OCI-LY1 (cell line): ENCODE measurements around the gene ABCB6.
A peak's percentile ranks its signal among the peaks of the same experiment; 100 is the strongest.

Source experiments
- H2AFZ ChIP-seq: fragments of 200-600 bp; sonication (generic), shearing (Covaris generic); 2 replicates; pipeline ENCODE4 v1.6.0; 2014; ENCODE audit warnings: antibody characterized with exemption, mild to moderate bottlenecking, low read length
- H3F3A ChIP-seq: fragments of 200-600 bp; sonication (generic), shearing (Covaris generic); 2 replicates; pipeline ENCODE4 v1.6.0; 2014; ENCODE audit warnings: mild to moderate bottlenecking, antibody characterized with exemption, low read length, moderate library complexity; ENCODE audit not compliant: insufficient read depth
- H3K27ac ChIP-seq: fragments of 200-600 bp; sonication (generic); 2 replicates; pipeline ENCODE4 v1.5.1; 2014; ENCODE audit warnings: low read length, mixed run types, mild to moderate bottlenecking, low read depth; ENCODE audit not compliant: poor library complexity, severe bottlenecking
- H3K27me3 ChIP-seq: fragments of 200-600 bp; sonication (generic); 2 replicates; pipeline ENCODE4 v1.6.0; 2014; ENCODE audit warnings: antibody characterized with exemption, mild to moderate bottlenecking, low read length, moderate library complexity; ENCODE audit not compliant: insufficient read depth
- H3K36me3 ChIP-seq: fragments of 200-600 bp; sonication (generic); 2 replicates; pipeline ENCODE4 v1.6.1; 2014; ENCODE audit warnings: mild to moderate bottlenecking, antibody characterized with exemption, low read length, moderate library complexity, mixed read lengths; ENCODE audit not compliant: insufficient read depth
- H3K4me1 ChIP-seq: fragments of 200-600 bp; sonication (generic); 2 replicates; pipeline ENCODE4 v1.5.1; 2014; ENCODE audit warnings: mild to moderate bottlenecking, low read length, moderate library complexity; ENCODE audit not compliant: insufficient read depth, severe bottlenecking
- H3K4me2 ChIP-seq: fragments of 200-600 bp; sonication (generic), shearing (Covaris generic); 2 replicates; pipeline ENCODE4 v1.6.1; 2014; ENCODE audit warnings: low read length
- H3K4me3 ChIP-seq: fragments of 200-600 bp; sonication (generic); 2 replicates; pipeline ENCODE4 v1.5.1; 2014; ENCODE audit warnings: low read length, low read depth, mild to moderate bottlenecking, mixed read lengths; ENCODE audit not compliant: poor library complexity, severe bottlenecking
- H3K79me2 ChIP-seq: fragments of 200-600 bp; shearing (Covaris generic); 2 replicates; pipeline ENCODE4 v1.6.1; 2016; ENCODE audit warnings: mixed run types, low read length, mixed read lengths; ENCODE audit not compliant: insufficient read depth
- H3K9ac ChIP-seq: fragments of 200-600 bp; sonication (generic), shearing (Covaris generic); 2 replicates; pipeline ENCODE4 v1.6.1; 2014; ENCODE audit warnings: mild to moderate bottlenecking, low read length, mixed read lengths
- H3K9me2 ChIP-seq: fragments of 200-600 bp; sonication (generic), shearing (Covaris generic); 2 replicates; pipeline ENCODE4 v1.6.1; 2014; ENCODE audit warnings: low read depth, mild to moderate bottlenecking, low read length, mixed read lengths
- H3K9me3 ChIP-seq: fragments of 200-600 bp; shearing (Covaris generic); 2 replicates; pipeline ENCODE4 v1.6.1; 2014; ENCODE audit warnings: low read length, mixed read lengths
- H4K20me1 ChIP-seq: fragments of 200-600 bp; sonication (generic), shearing (Covaris generic); 2 replicates; pipeline ENCODE4 v1.6.0; 2016; ENCODE audit warnings: mild to moderate bottlenecking, low read length; ENCODE audit not compliant: insufficient read depth
- EZH2 ChIP-seq: fragments of 200-600 bp; sonication (generic), shearing (Covaris generic); IDR thresholded peaks from 2 replicates; pipeline ENCODE4 v1.8.0; 2017; ENCODE audit warnings: borderline replicate concordance, mixed run types, mild to moderate bottlenecking, antibody characterized with exemption, low read length, moderate library complexity, mixed read lengths
- TF ChIP-seq, protein P1 (sequence below): fragments of 200-600 bp; sonication (generic), shearing (Covaris generic); IDR thresholded peaks from 2 replicates; pipeline ENCODE4 v1.5.1; 2017; ENCODE audit warnings: mild to moderate bottlenecking, antibody characterized with exemption, low read length, moderate library complexity, mixed read lengths

ABCB6 gene

DNA sequence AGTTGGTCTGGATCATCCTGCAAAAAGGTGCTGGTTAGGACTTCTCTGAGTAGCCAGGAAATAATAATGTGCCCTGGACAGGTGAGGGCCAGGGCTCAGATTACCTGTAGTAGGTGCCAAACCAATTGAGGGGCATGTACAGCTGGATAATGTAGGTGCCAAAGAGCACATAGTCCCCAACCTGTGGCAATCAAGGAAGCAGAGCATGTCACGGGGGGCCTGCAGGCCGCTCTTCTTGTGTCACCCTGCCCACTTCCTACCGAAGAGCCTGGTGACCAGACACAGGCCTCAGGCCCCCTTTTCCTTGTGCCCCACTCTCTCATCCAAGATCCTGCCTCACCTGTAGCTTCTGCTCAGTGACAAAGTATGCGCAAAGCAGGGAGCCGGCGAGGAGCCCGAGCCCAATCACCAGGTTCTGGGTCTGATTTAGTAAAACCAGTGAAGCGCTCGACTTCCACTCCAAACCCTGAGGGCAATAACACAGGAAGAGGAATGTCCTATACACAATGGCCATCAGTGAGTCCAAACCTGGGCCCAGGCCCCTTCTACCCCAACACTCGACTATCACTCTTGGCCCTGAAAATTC, 5.2 kb downstream of the ABCB6 start:
- TF ChIP-seq EZH2 = no peak
- TF ChIP-seq, protein P1, sequence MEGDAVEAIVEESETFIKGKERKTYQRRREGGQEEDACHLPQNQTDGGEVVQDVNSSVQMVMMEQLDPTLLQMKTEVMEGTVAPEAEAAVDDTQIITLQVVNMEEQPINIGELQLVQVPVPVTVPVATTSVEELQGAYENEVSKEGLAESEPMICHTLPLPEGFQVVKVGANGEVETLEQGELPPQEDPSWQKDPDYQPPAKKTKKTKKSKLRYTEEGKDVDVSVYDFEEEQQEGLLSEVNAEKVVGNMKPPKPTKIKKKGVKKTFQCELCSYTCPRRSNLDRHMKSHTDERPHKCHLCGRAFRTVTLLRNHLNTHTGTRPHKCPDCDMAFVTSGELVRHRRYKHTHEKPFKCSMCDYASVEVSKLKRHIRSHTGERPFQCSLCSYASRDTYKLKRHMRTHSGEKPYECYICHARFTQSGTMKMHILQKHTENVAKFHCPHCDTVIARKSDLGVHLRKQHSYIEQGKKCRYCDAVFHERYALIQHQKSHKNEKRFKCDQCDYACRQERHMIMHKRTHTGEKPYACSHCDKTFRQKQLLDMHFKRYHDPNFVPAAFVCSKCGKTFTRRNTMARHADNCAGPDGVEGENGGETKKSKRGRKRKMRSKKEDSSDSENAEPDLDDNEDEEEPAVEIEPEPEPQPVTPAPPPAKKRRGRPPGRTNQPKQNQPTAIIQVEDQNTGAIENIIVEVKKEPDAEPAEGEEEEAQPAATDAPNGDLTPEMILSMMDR = no peak
- no peak overlapping the region for H3K9ac ChIP-seq
- no peak overlapping the region for H3K4me2 ChIP-seq
- peaks cover 74% of the 10 kb centered on the region for H3K36me3 ChIP-seq
- H3K27ac ChIP-seq = no peak overlapping the region
- H3K4me1 ChIP-seq = peaks cover 15% of the 10 kb centered on the region
- H3K4me3 ChIP-seq = no peak overlapping the region
- 0 out of 2 replicates have a peak, but pooled peaks cover under 1% of the 10 kb centered on the region for H3F3A ChIP-seq
- H3K9me2 ChIP-seq = no peaks in the 10 kb centered on the region
- H3K27me3 ChIP-seq = no peaks in the 10 kb centered on the region
- H2AFZ ChIP-seq = no peak overlapping the region
- no peaks in the 10 kb centered on the region for H4K20me1 ChIP-seq
- H3K79me2 ChIP-seq = no peaks in the 10 kb centered on the region
- H3K9me3 ChIP-seq = no peaks in the 10 kb centered on the region

DNA sequence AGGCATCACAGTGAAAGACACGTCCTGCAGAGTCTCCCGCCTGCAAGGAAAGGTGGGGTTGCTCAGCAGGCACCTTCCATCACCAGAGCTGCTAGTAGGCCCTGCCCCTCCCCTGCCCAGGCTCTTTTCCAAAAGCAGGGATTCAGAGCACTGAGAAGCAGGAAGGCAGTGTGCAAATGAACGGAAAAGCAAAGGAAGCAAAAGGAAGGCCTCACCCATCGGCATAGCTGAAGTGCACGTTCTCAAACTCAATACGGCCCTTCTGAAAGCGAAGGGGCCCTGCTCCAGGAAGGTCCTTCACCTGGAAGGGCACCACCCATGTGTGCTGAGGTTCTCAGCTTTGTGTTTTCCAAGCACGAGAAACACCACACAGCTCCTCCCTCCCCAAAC, 5.7 kb downstream of the ABCB6 start:
- H3K79me2 ChIP-seq = no peaks in the 10 kb centered on the region
- no peaks in the 10 kb centered on the region for H3K9me3 ChIP-seq
- H3F3A ChIP-seq = 0 out of 2 replicates have a peak, but pooled peaks cover 3% of the 10 kb centered on the region
- no peak overlapping the region for H2AFZ ChIP-seq
- H3K27ac ChIP-seq = no peak overlapping the region
- no peak for TF ChIP-seq EZH2
- TF ChIP-seq, protein P1 = no peak
- H3K9ac ChIP-seq = no peak overlapping the region
- no peaks in the 10 kb centered on the region for H3K27me3 ChIP-seq
- H3K36me3 ChIP-seq = peaks cover 79% of the 10 kb centered on the region
- no peaks in the 10 kb centered on the region for H4K20me1 ChIP-seq
- no peak overlapping the region for H3K4me2 ChIP-seq
- H3K4me3 ChIP-seq = no peak overlapping the region
- no peaks in the 10 kb centered on the region for H3K9me2 ChIP-seq
- peaks cover 15% of the 10 kb centered on the region for H3K4me1 ChIP-seq

- 0 out of 2 replicates have a peak, but pooled peaks cover 3% of the 10 kb centered on the region for H3F3A ChIP-seq
- no peak for TF ChIP-seq EZH2
- TF ChIP-seq, protein P1 = no peak
- no peak overlapping the region for H2AFZ ChIP-seq
- H3K36me3 ChIP-seq = peaks cover 76% of the 10 kb centered on the region
- H3K79me2 ChIP-seq = no peaks in the 10 kb centered on the region
- H3K9me2 ChIP-seq = no peaks in the 10 kb centered on the region
- no peak overlapping the region for H3K4me3 ChIP-seq
- H3K27me3 ChIP-seq = no peaks in the 10 kb centered on the region
- peak overlapping the region; percentile 45 for H3K27ac ChIP-seq
- no peak overlapping the region; the same call in 1 of the 2 replicates for H3K9ac ChIP-seq
- H3K4me2 ChIP-seq = no peak overlapping the region
- no peaks in the 10 kb centered on the region for H4K20me1 ChIP-seq
- no peaks in the 10 kb centered on the region for H3K9me3 ChIP-seq
- H3K4me1 ChIP-seq = peaks cover 19% of the 10 kb centered on the region
Measured at GRCh38 chr2:219210886-219211362, 7.8 kb downstream of the ABCB6 start.
